ENCODE measurements around the gene PLD1.

DNA sequence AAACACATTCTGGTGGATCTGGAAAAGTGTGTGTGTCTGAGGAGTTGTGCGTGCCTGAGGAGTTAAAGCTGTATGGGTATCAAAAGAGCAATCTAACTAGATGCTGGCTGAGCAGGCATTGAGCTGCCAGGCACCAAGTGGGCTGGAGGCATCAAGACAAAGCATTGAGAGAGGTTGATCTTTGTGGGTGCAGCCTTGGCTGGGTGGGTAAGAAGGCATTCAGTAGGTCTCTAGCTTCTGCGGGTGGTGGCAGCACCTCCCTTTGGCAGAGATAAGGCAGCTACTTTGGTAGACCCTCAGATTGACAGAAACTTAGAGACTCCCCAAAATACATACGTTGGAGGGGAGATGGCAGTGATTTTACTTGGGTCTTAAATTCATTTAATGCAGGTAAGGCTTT, 17.1 kb upstream of the PLD1 start:
- TF ChIP-seq, protein P1, sequence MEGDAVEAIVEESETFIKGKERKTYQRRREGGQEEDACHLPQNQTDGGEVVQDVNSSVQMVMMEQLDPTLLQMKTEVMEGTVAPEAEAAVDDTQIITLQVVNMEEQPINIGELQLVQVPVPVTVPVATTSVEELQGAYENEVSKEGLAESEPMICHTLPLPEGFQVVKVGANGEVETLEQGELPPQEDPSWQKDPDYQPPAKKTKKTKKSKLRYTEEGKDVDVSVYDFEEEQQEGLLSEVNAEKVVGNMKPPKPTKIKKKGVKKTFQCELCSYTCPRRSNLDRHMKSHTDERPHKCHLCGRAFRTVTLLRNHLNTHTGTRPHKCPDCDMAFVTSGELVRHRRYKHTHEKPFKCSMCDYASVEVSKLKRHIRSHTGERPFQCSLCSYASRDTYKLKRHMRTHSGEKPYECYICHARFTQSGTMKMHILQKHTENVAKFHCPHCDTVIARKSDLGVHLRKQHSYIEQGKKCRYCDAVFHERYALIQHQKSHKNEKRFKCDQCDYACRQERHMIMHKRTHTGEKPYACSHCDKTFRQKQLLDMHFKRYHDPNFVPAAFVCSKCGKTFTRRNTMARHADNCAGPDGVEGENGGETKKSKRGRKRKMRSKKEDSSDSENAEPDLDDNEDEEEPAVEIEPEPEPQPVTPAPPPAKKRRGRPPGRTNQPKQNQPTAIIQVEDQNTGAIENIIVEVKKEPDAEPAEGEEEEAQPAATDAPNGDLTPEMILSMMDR (IDR thresholded peaks at IDR 0.05 in 8 of 11, conservative IDR thresholded peaks at IDR 0.05 in 3 of 11) = no peak
- no peak for TF ChIP-seq POLR2A (IDR thresholded peaks at IDR 0.05)
- no peak for TF ChIP-seq POLR2AphosphoS5 (IDR thresholded peaks at IDR 0.05)
